ENCODE data around the gene DCAF17. TPM values are rescaled to one million over a fixed set of nuclear protein-coding genes. Genes with fewer than 3 reads are reported as not detected.

Gene DCAF17
- total and polyA plus RNA-seq, 2 of the 13 experiments (the other 11 are each of a cell fraction or from before 2014, with no cell fraction given): 13.7 to 30.0 TPM

DNA sequence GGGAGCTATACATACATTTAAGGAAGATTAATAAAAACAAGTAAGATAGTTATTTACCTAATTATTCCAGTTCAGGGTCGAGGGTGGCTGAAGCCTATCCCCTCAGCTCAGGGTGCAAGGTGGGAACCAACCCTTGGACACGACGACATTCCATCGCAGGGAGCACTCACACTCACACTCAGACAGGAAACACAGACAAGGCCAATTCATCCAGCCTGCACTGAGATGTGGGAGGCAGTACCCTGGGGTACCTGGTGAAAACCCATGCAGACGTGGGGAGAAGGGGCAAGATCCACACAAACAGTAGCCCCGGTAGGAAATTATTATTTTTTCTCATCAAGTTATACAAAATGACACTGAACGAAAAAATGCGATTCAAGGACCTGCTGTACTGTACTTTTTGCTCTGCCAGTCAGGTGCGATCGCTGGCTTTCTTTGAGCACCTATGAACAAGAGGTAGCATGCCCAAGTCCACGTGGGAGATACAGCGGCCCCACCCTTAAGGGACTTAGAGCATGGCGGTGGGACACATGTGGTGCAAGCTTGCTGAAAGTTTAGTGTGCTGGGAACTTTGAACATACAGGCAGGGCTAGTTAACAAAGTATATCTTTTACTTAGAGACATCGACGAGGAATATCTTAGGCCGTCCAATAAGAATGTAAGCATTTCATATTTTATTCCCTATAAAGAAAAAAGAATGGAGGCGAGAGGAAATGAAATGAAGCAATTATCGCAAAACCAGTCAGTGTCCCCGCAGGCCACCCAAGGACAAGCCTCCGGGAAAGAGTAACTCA, 860 bp upstream of the DCAF17 start (continued):
- TF ChIP-seq CENPT (CRISPR knock-in tag; IDR thresholded peaks at IDR 0.05; ENCODE audit: low read depth) (no peak), PRPF4 (IDR thresholded peaks at IDR 0.05; ENCODE audit: low read depth, low read length, poor library complexity, severe bottlenecking) (no peak), BCLAF1 (IDR thresholded peaks at IDR 0.05) (no peak), FOXJ3 (CRISPR knock-in tag; IDR thresholded peaks at IDR 0.05; ENCODE audit: borderline replicate concordance) (peak; percentile 42; the same call in 1 of the 2 replicates), CCDC6 (CRISPR knock-in tag; IDR thresholded peaks at IDR 0.05) (no peak), ZNF30 (CRISPR knock-in tag; IDR thresholded peaks at IDR 0.05) (no peak), FUBP1 (CRISPR knock-in tag; IDR thresholded peaks at IDR 0.05; ENCODE audit: borderline replicate concordance) (no peak), SRF (IDR thresholded peaks at IDR 0.05; ENCODE audit: low read depth, low read length) (no peak), FOXP4 (CRISPR knock-in tag; IDR thresholded peaks at IDR 0.05) (no peak), POLR2A (IDR thresholded peaks at IDR 0.05; ENCODE audit: insufficient read depth in 1 of 2, low read depth in 2 of 2, low read length in 2 of 2) (peak; percentile 50 to 71), GTF2F1 (IDR thresholded peaks at IDR 0.05; ENCODE audit: low read length) (no peak)
- TF ChIP-seq, protein P1, sequence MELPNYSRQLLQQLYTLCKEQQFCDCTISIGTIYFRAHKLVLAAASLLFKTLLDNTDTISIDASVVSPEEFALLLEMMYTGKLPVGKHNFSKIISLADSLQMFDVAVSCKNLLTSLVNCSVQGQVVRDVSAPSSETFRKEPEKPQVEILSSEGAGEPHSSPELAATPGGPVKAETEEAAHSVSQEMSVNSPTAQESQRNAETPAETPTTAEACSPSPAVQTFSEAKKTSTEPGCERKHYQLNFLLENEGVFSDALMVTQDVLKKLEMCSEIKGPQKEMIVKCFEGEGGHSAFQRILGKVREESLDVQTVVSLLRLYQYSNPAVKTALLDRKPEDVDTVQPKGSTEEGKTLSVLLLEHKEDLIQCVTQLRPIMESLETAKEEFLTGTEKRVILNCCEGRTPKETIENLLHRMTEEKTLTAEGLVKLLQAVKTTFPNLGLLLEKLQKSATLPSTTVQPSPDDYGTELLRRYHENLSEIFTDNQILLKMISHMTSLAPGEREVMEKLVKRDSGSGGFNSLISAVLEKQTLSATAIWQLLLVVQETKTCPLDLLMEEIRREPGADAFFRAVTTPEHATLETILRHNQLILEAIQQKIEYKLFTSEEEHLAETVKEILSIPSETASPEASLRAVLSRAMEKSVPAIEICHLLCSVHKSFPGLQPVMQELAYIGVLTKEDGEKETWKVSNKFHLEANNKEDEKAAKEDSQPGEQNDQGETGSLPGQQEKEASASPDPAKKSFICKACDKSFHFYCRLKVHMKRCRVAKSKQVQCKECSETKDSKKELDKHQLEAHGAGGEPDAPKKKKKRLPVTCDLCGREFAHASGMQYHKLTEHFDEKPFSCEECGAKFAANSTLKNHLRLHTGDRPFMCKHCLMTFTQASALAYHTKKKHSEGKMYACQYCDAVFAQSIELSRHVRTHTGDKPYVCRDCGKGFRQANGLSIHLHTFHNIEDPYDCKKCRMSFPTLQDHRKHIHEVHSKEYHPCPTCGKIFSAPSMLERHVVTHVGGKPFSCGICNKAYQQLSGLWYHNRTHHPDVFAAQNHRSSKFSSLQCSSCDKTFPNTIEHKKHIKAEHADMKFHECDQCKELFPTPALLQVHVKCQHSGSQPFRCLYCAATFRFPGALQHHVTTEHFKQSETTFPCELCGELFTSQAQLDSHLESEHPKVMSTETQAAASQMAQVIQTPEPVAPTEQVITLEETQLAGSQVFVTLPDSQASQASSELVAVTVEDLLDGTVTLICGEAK (IDR thresholded peaks at IDR 0.05): no peak
- TF ChIP-seq, protein P1 (CRISPR knock-in tag; IDR thresholded peaks at IDR 0.05): no peak
